ENCODE data around the gene CD82. TPM values are rescaled to one million over a fixed set of nuclear protein-coding genes. Genes with fewer than 3 reads are reported as not detected.

The CD82 gene
- total and polyA plus RNA-seq, 2 of the 8 experiments (the other 6 are each of a cell fraction or from before 2014, with no cell fraction given) = 7.9 to 10.3 TPM

DNA sequence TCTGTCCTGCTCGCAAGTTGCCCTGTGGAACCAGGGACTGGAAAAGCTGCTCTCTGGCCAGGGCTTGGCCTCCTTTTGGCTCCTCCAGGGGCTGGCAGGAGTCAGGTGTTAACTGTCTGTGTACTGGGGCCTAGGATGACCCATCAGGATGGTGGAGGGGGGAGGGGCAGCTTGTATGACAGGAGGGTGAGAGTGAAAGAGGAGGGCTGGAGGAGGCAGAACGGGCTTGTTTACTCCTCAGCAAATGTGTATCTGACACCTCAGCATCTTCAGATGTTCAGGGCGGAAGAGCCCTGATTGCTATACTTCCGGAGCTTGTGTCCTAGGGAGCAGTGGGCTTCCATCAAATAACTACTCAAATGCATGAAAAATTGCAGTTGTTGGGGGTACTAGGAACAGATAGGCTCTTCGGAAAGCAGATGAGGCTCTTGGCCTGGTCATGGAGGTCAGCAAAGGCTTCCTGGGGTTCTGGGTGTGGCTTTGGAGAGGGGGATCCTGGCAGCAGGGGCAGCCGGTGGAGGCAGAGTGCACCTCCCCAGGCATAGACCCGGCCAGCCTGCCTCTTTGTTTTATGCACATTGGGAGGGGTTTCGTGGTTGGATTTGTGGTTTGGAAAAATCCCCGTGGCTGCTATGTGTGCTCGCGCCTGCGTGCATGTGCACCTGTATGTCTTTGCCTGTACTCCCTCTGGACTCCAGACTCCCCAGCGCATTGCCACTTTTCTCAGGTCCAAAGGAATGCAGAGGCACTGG, 31.2 kb downstream of the CD82 start:
- H3K23me2 ChIP-seq (ENCODE audit: low read depth, low read length) = no peaks in the 10 kb centered on the region
- no peak overlapping the region for H3K18ac ChIP-seq (ENCODE audit: extremely low read depth, low read length)
- H2BK5ac ChIP-seq (ENCODE audit: low read depth, low read length) = 0 out of 2 replicates have a peak overlapping the region, but pooled peaks have one; percentile 35
- H3K36me3 ChIP-seq (ENCODE audit: control insufficient read depth in 2 of 4, insufficient read depth in 4 of 4, low read length in 3 of 4) = no peaks in the 10 kb centered on the region
- no peak overlapping the region for H2AK5ac ChIP-seq (ENCODE audit: low read depth, low read length)
- 80% methylated on average over 13 of the region's 13 CpGs; no CpG with 5 or more reads in 1 of the 2 experiments for WGBS, 2 experiments (ENCODE audit: extremely low coverage in 1 of 2, insufficient coverage in 1 of 2, insufficient read length in 1 of 2, insufficient replicate concordance in 2 of 2, low coverage in 1 of 2, low lambda C conversion rate in 2 of 2, missing lambda C conversion rate in 1 of 2)
- CTCF ChIA-PET (ENCODE audit: partially characterized antibody) = interaction anchor here (0.6 to 7.7 kb wide), 7 partner anchors 13 to 314 kb away, joined by 3 to 56 read pairs (median 4); no protein-coding TSS in a partner anchor
- no peak overlapping the region for H2BK120ac ChIP-seq (replicated peaks; ENCODE audit: low read depth, low read length)
- H3K4me1 ChIP-seq (replicated peaks in 1 of 4; ENCODE audit: control insufficient read depth in 3 of 4, insufficient read depth in 4 of 4, low read length in 3 of 4) = peaks cover 0 to 11% (median 2%) of the 10 kb centered on the region in 4 experiments; a peak in 3 of 7 replicates
- no peak overlapping the region for H2BK20ac ChIP-seq (ENCODE audit: low read length)
- H3K9me3 ChIP-seq (ENCODE audit: insufficient read depth in 2 of 2, low read depth in 1 of 2, low read length in 1 of 2) = no peaks in the 10 kb centered on the region
- H3K27me3 ChIP-seq (replicated peaks in 1 of 4; ENCODE audit: control insufficient read depth in 3 of 4, extremely low read depth in 1 of 4, insufficient read depth in 3 of 4, low read length in 3 of 4) = no peaks in the 10 kb centered on the region
- H3K9ac ChIP-seq (replicated peaks in 1 of 4; ENCODE audit: extremely low read depth in 1 of 4, low read depth in 3 of 4, low read length in 3 of 4) = no peak overlapping the region
- H3K4ac ChIP-seq (replicated peaks; ENCODE audit: insufficient read length, low read depth, low read length) = no peak overlapping the region
- no peak overlapping the region for H2BK12ac ChIP-seq (ENCODE audit: low read depth, low read length)
- no peak overlapping the region for H3K27ac ChIP-seq (ENCODE audit: low read depth, low read length)
- TF ChIP-seq CBX8 (IDR thresholded peaks at IDR 0.05; ENCODE audit: borderline replicate concordance, low read depth, low read length) (no peak), CHD1 (IDR thresholded peaks at IDR 0.05; ENCODE audit: low read depth, low read length) (no peak), SIN3A (conservative IDR thresholded peaks at IDR 0.05 in 1 of 2, IDR thresholded peaks at IDR 0.05 in 1 of 2; ENCODE audit: low read depth in 1 of 2, low read length in 2 of 2) (no peak), CTBP2 (IDR thresholded peaks at IDR 0.05; ENCODE audit: borderline replicate concordance, insufficient read depth, insufficient read length, low read length) (no peak), KDM4A (IDR thresholded peaks at IDR 0.05; ENCODE audit: low read depth, low read length, severe bottlenecking) (no peak), ZNF274 (IDR thresholded peaks at IDR 0.05; ENCODE audit: borderline replicate concordance, extremely low read depth, low read length) (no peak), SRF (IDR thresholded peaks at IDR 0.05; ENCODE audit: low read depth, low read length) (no peak), YY1 (IDR thresholded peaks at IDR 0.05; ENCODE audit: low read depth, low read length) (no peak), CREB1 (IDR thresholded peaks at IDR 0.05) (no peak), NRF1 (IDR thresholded peaks at IDR 0.05; ENCODE audit: low read depth, low read length) (no peak)
- TF ChIP-seq, protein P1, sequence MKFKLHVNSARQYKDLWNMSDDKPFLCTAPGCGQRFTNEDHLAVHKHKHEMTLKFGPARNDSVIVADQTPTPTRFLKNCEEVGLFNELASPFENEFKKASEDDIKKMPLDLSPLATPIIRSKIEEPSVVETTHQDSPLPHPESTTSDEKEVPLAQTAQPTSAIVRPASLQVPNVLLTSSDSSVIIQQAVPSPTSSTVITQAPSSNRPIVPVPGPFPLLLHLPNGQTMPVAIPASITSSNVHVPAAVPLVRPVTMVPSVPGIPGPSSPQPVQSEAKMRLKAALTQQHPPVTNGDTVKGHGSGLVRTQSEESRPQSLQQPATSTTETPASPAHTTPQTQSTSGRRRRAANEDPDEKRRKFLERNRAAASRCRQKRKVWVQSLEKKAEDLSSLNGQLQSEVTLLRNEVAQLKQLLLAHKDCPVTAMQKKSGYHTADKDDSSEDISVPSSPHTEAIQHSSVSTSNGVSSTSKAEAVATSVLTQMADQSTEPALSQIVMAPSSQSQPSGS (IDR thresholded peaks at IDR 0.05; ENCODE audit: low read length) = no peak
- no peak overlapping the region for H3K14ac ChIP-seq (ENCODE audit: insufficient read length)
- no peaks in the 10 kb centered on the region for H4K20me1 ChIP-seq (replicated peaks in 1 of 2; ENCODE audit: control insufficient read depth in 1 of 2, insufficient read depth in 2 of 2, low read length in 2 of 2)
- H4K5ac ChIP-seq (ENCODE audit: insufficient read length, low read depth, low read length) = no peak overlapping the region
- no peak overlapping the region for H3K4me3 ChIP-seq (ENCODE audit: extremely low read depth in 1 of 4, insufficient read depth in 2 of 4, low read depth in 3 of 4, low read length in 4 of 4)
- no peak overlapping the region for H3K23ac ChIP-seq (ENCODE audit: insufficient read length)
- POLR2A ChIA-PET (ENCODE audit: partially characterized antibody) = interaction anchor here (1.0 kb wide), 1 partner anchor 31 kb away, joined by 3 read pairs; the partner anchor contains the start of gene CD82
- H3K56ac ChIP-seq (replicated peaks; ENCODE audit: insufficient read length, low read depth, low read length) = no peak overlapping the region
- H2AFZ ChIP-seq (ENCODE audit: low read length) = no peak overlapping the region
- H4K8ac ChIP-seq (ENCODE audit: extremely low read depth, insufficient read depth, low read length) = no peak overlapping the region
- H4K91ac ChIP-seq (replicated peaks; ENCODE audit: insufficient read length, low read length) = no peak overlapping the region
- H2BK15ac ChIP-seq (ENCODE audit: low read length) = no peak overlapping the region
- DNase-seq (ENCODE audit: low read depth in 1 of 2, low spot score in 2 of 2) (no peak), FAIRE-seq (no peak)
- H3K79me2 ChIP-seq (ENCODE audit: control insufficient read depth in 1 of 2, insufficient read depth in 2 of 2, low read length in 2 of 2) = no peaks in the 10 kb centered on the region
- no peaks in the 10 kb centered on the region for H3K79me1 ChIP-seq (ENCODE audit: low read depth, low read length)
- H3K4me2 ChIP-seq (ENCODE audit: insufficient read depth in 1 of 2, low read depth in 2 of 2, low read length in 2 of 2) = no peak overlapping the region
